Esophagus muscularis mucosa (tissue), 4 donors: ENCODE measurements around the gene ELP6. TPM values are rescaled to one million over a fixed set of nuclear protein-coding genes. Genes with fewer than 3 reads are reported as not detected.

Experiments
- DNase-seq: peaks from one replicate; pipeline ENCODE4 v3.0.0-alpha.2; 2017; ENCODE audit errors: extremely low spot score
- H3K27ac ChIP-seq, 4 donors: fragments of 200-600 bp; sonication (generic); replicated peaks in 1 of 4; 1 replicate in 3 of 4; 2 replicates in 1 of 4; pipeline ENCODE4 v1.5.1; 2016 to 2019; ENCODE audit warnings: mild to moderate bottlenecking in 1 of 4
- H3K27me3 ChIP-seq, 4 donors: fragments of 200-600 bp; sonication (generic); one replicate each; pipeline versions ENCODE4 v1.5.1 to v1.6.0; 2016 to 2019
- H3K36me3 ChIP-seq, 4 donors: fragments of 200-600 bp; sonication (generic); one replicate each; pipeline ENCODE4 v1.5.1; 2016 to 2019
- H3K4me1 ChIP-seq, 4 donors: fragments of 200-600 bp; sonication (generic); one replicate each; pipeline ENCODE4 v1.5.1; 2016 to 2019
- H3K4me3 ChIP-seq, 4 donors: fragments of 200-600 bp; sonication (generic); 1 replicate in 2 of 4; 2 replicates in 2 of 4; pipeline ENCODE4 v1.5.1; 2016 to 2019; ENCODE audit warnings: mild to moderate bottlenecking in 4 of 4, moderate library complexity in 1 of 4
- H3K9me3 ChIP-seq, 4 donors: fragments of 200-600 bp; sonication (generic); 1 replicate in 3 of 4; 2 replicates in 1 of 4; pipeline ENCODE4 v1.5.1; 2016 to 2019
- EP300 ChIP-seq: sonication (generic); formaldehyde crosslinking; IDR thresholded peaks from one replicate; pipeline ENCODE4 v1.6.1; 2017; ENCODE audit warnings: antibody characterized with exemption
- POLR2A ChIP-seq: fragments of 450-650 bp; IDR thresholded peaks from one replicate; pipeline ENCODE4 v1.6.1; 2017; ENCODE audit warnings: antibody characterized with exemption, moderate library complexity, mild to moderate bottlenecking, low read depth
- POLR2AphosphoS5 ChIP-seq, 2 donors: sonication (generic); formaldehyde crosslinking; IDR thresholded peaks; one replicate each; pipeline ENCODE4 v1.6.1; 2017; ENCODE audit warnings: antibody characterized with exemption in 2 of 2
- WGBS: methylation state at CpG from one replicate; pipeline ENCODE4 v1.1.5; 2018; 5-methylcytosine and 5-hydroxymethylcytosine counted together
- intact Hi-C: fragments of 100-400 bp; cut with DNase I; formaldehyde crosslinking; loops from one replicate; pipeline ENCODE4 v1.15.1; 2023
- total RNA-seq, 4 donors: library from RNA; depleted of rRNA; stranded (reverse); fragments of >200 nt; gene quantifications; one replicate each; pipeline versions ENCODE4 v1.1.0 to v1.2.1, GENCODE V29; 2016
- TF ChIP-seq, protein P1 (sequence below), 3 experiments: fragments of 200-600 bp in 2 of 3; fragments of 450-650 bp in 1 of 3; sonication (generic) in 2 of 3; IDR thresholded peaks; one replicate each; pipeline ENCODE4 v1.5.1; 2017 to 2019; ENCODE audit warnings: antibody characterized with exemption in 3 of 3, mild to moderate bottlenecking in 2 of 3, moderate library complexity in 1 of 3

ELP6 gene
- total RNA-seq, 4 donors from 2014 or later: 19.0 to 20.8 (median 19.2) TPM

DNA sequence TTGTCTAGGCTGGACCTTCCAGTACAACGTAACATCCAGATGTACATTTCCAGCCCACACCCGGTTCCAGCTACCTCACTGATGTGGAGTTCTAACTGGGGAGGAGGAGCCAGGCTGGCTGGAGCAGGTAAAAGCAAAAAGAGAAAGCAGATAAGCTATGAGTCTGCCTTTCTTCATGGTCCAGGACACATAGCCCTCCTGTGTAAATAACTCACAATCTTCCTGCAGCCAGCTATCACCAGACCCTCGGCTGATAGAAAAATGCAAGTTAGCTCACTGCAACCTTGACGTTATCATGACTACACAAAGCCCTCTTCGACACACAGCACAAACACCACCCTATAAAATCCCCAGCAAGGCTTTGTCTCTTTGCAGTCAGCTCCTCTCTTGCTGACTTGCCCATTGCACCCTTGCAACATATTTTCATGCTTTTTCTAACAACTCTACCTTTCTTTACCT lies 20.5 kb upstream of the ELP6 start:
- Histone ChIP-seq H3K4me1 (no peaks in the 10 kb centered on the region), H3K4me3 (no peak overlapping the region), H3K27me3 (no peaks in the 10 kb centered on the region), H3K9me3 (no peaks in the 10 kb centered on the region), H3K27ac (no peak overlapping the region), H3K36me3 (no peaks in the 10 kb centered on the region)
- DNase-seq: no peak
- intact Hi-C loops: no loop called here
- WGBS: 81% methylated on average over 5 of the region's 5 CpGs
- TF ChIP-seq POLR2A (no peak), POLR2AphosphoS5 (IDR thresholded peaks at IDR 0.05) (no peak), EP300 (no peak)
- TF ChIP-seq, protein P1, sequence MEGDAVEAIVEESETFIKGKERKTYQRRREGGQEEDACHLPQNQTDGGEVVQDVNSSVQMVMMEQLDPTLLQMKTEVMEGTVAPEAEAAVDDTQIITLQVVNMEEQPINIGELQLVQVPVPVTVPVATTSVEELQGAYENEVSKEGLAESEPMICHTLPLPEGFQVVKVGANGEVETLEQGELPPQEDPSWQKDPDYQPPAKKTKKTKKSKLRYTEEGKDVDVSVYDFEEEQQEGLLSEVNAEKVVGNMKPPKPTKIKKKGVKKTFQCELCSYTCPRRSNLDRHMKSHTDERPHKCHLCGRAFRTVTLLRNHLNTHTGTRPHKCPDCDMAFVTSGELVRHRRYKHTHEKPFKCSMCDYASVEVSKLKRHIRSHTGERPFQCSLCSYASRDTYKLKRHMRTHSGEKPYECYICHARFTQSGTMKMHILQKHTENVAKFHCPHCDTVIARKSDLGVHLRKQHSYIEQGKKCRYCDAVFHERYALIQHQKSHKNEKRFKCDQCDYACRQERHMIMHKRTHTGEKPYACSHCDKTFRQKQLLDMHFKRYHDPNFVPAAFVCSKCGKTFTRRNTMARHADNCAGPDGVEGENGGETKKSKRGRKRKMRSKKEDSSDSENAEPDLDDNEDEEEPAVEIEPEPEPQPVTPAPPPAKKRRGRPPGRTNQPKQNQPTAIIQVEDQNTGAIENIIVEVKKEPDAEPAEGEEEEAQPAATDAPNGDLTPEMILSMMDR (IDR thresholded peaks at IDR 0.05): no peak

DNA sequence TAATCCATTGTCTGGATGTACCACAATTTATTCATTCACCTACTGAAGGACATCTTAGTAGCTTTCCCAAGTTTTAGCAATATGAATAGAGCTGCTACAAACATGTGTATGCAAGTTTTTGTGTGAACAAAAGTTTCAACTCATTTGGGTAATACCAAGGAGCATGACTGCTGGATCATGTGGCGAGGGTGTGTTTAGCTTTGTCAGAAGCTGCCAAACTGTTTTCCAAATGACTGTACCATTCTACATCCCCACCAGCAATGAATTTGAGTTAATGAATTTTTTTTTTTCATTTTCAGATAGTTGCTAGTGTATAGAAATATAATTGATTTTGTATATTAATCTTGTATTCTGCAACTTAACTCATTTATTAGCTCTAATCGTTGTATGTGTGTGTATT lies 20.0 kb upstream of the ELP6 start:
- Histone ChIP-seq H3K4me3 (no peak overlapping the region), H3K27me3 (no peaks in the 10 kb centered on the region), H3K36me3 (no peaks in the 10 kb centered on the region), H3K27ac (no peak overlapping the region), H3K9me3 (no peaks in the 10 kb centered on the region), H3K4me1 (no peaks in the 10 kb centered on the region)
- TF ChIP-seq EP300 (no peak), POLR2A (no peak), POLR2AphosphoS5 (IDR thresholded peaks at IDR 0.05) (no peak)
- TF ChIP-seq, protein P1 (IDR thresholded peaks at IDR 0.05): no peak
- intact Hi-C loops: no loop called here
- 90% methylated on average over 2 of the region's 2 CpGs for WGBS
- DNase-seq: no peak

DNA sequence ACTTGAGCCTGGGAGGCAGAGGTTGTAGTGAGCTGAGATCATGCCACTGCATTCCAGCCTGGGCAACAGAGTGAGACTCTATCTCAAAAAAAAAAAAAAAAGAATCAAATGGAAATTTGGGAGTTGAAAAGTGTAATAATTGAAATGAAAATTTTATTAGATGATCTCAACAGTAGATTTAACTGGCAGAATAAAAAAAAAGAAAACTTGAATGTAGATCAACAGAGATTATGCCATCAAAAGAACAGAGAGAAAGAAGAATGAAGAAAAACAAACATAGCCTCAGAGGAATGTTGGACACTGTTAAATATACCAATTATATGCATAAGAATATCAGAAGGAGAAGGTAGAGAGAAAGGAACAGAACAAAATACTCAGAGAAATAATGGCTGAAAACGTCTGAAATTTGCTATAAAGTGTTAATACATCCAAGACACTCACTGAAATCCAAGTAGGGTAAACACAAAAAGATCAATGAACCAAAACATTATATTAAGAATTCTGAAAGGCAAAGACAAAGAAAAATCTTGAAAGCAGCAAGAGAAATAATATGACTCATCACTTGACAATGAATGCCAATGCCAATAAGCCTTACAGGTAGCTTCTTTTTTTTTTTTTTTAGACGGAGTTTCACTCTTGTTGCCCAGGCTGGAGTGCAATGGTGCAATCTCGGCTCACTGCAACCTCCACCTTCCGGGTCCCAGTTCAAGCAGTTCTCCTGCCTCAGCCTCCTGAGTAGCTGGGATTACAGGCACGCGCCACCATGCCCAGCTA lies 14.6 kb upstream of the ELP6 start:
- intact Hi-C loops: loop anchor here (10.0 kb wide), 1 partner anchor 137 kb away; no protein-coding TSS in a partner anchor
- H3K36me3 ChIP-seq: no peaks in the 10 kb centered on the region
- H3K27me3 ChIP-seq: no peaks in the 10 kb centered on the region
- H3K4me3 ChIP-seq: no peak overlapping the region
- WGBS: 86% methylated on average over 6 of the region's 6 CpGs
- no peaks in the 10 kb centered on the region for H3K9me3 ChIP-seq
- no peak overlapping the region for H3K27ac ChIP-seq
- TF ChIP-seq POLR2AphosphoS5 (IDR thresholded peaks at IDR 0.05) (no peak), EP300 (no peak), POLR2A (no peak)
- TF ChIP-seq, protein P1 (IDR thresholded peaks at IDR 0.05): no peak
- no peaks in the 10 kb centered on the region for H3K4me1 ChIP-seq
- no peak for DNase-seq

DNA sequence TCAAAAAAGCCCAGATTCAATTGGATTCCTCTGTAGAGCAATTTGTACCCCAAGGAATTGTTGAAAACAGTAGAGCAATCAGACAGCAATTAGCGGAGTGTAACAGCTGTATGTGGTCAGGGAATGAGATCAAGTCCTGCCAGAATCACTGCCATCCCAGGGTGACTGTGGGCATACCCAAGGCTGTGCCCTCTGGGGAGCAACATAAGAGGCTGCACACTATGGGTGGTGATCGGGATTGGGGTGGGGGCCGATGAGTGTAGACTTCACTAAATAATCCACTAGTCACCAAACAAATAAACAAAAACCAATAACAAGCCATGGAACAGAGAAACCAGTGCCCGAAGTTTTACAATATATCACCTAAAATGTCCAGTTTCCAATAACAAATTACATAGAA lies 12.1 kb upstream of the ELP6 start:
- no peak for DNase-seq

More for the DNA sequence above, 12.1 kb upstream of the ELP6 start:
- Histone ChIP-seq H3K9me3 (no peaks in the 10 kb centered on the region), H3K27me3 (no peaks in the 10 kb centered on the region), H3K36me3 (no peaks in the 10 kb centered on the region), H3K4me3 (no peak overlapping the region), H3K4me1 (peaks cover 3 to 10% (median 6%) of the 10 kb centered on the region in 4 donors), H3K27ac (no peak overlapping the region)
- WGBS: 88% methylated on average over 4 of the region's 4 CpGs
- intact Hi-C loops: loop anchor here (10.0 kb wide), 1 partner anchor 139 kb away; no protein-coding TSS in a partner anchor
- TF ChIP-seq POLR2A (no peak), POLR2AphosphoS5 (IDR thresholded peaks at IDR 0.05) (no peak), EP300 (no peak)
- TF ChIP-seq, protein P1 (IDR thresholded peaks at IDR 0.05): no peak
